GM12878 (cell line): ENCODE measurements around the gene SMIM1. TPM values are rescaled to one million over a fixed set of nuclear protein-coding genes. Genes with fewer than 3 reads are reported as not detected.
A peak's percentile ranks its signal among the peaks of the same experiment; 100 is the strongest.

ENCODE experiments used
- ATAC-seq: fragments of 200-7000 bp; cut with Tn5 transposase; 3 replicates; pipeline ENCODE4 v1.9.1; 2020; ENCODE audit warnings: mild to moderate bottlenecking, moderate library complexity
- BruUV-seq: library from RNA; stranded (reverse); fragments of 400-500 nt; replicated peaks from 2 replicates; lab custom pipeline; 2021; lab: Mats Ljungman, UMichigan
- CTCF ChIA-PET: fragments of 300-600 bp; sonication (Branson Sonifier 250); formaldehyde crosslinking; extraction: SDS; loops from one replicate; lab custom pipeline; 2021; ENCODE audit warnings: inconsistent platforms; lab: Yijun Ruan, JAX
- POLR2A ChIA-PET: fragments of 350-600 bp; formaldehyde crosslinking; extraction: SDS; loops from one replicate; lab custom pipeline; 2021; ENCODE audit warnings: inconsistent platforms; lab: Charles Lee
- RAD21 ChIA-PET: fragments of 300-600 bp; sonication (Branson Sonifier 250); formaldehyde crosslinking; loops from one replicate; lab custom pipeline; 2023; ENCODE audit warnings: antibody characterized with exemption; ENCODE audit not compliant: unreplicated experiment; lab: Charles Lee
- SMC1A ChIA-PET: fragments of 300-600 bp; sonication (Branson Sonifier 250); formaldehyde crosslinking; loops from one replicate; lab custom pipeline; 2023; ENCODE audit not compliant: unreplicated experiment, uncharacterized antibody; lab: Charles Lee
- DNase-seq: peaks from one replicate; pipeline ENCODE4 v3.0.0-alpha.2; 2011; ENCODE audit warnings: low read depth, low spot score
- FAIRE-seq: peaks from 3 replicates; lab custom pipeline; 2011; peaks lifted over from hg19 to GRCh38; lab: Jason Lieb, UNC
- H2AFZ ChIP-seq: 2 replicates; pipeline ENCODE4 v1.6.0; 2011; ENCODE audit warnings: low read depth, low read length, control low read depth; ENCODE audit not compliant: control insufficient read depth
- H3K27ac ChIP-seq: 2 replicates; pipeline ENCODE4 v1.5.1; 2011; ENCODE audit warnings: control low read depth; ENCODE audit not compliant: control insufficient read depth, insufficient read depth
- H3K27me3 ChIP-seq, 2 experiments: replicated peaks in 1 of 2; 2 replicates each; pipeline versions ENCODE4 v1.6.0 to v1.6.1; 2011; ENCODE audit warnings: low read length in 1 of 2; ENCODE audit not compliant: control insufficient read depth in 2 of 2, insufficient read depth in 2 of 2
- H3K36me3 ChIP-seq, 2 experiments: 2 replicates each; pipeline ENCODE4 v1.5.1; 2011; ENCODE audit warnings: low read length in 1 of 2; ENCODE audit not compliant: control insufficient read depth in 2 of 2, insufficient read depth in 2 of 2
- H3K4me1 ChIP-seq: 2 replicates; pipeline ENCODE4 v1.6.1; 2011; ENCODE audit warnings: mild to moderate bottlenecking, low read length, moderate library complexity, mixed read lengths; ENCODE audit not compliant: control insufficient read depth, insufficient read depth
- H3K4me2 ChIP-seq: 2 replicates; pipeline ENCODE4 v1.6.0; 2011; ENCODE audit warnings: control low read depth; ENCODE audit not compliant: control insufficient read depth, insufficient read depth
- H3K4me3 ChIP-seq: fragments of 200-600 bp; sonication (generic); 2 replicates; pipeline ENCODE4 v1.5.1; 2016
- H3K79me2 ChIP-seq: 2 replicates; pipeline ENCODE4 v1.6.0; 2011; ENCODE audit warnings: low read length; ENCODE audit not compliant: control insufficient read depth, insufficient read depth
- H3K9ac ChIP-seq: 2 replicates; pipeline ENCODE4 v1.8.0; 2011; ENCODE audit warnings: low read length, control low read depth, mixed read lengths; ENCODE audit not compliant: control insufficient read depth, insufficient read depth
- H3K9me3 ChIP-seq: replicated peaks from 3 replicates; pipeline ENCODE4 v1.5.1; 2011; ENCODE audit warnings: mild to moderate bottlenecking, low read length; ENCODE audit not compliant: control insufficient read depth, insufficient read depth
- H4K20me1 ChIP-seq: 2 replicates; pipeline ENCODE4 v1.6.0; 2011; ENCODE audit not compliant: control insufficient read depth, insufficient read depth
- BACH1 ChIP-seq: fragments of 450-650 bp; IDR thresholded peaks from 2 replicates; pipeline ENCODE4 v1.6.1; 2017; ENCODE audit warnings: mild to moderate bottlenecking, borderline replicate concordance
- BMI1 ChIP-seq: fragments of 450-650 bp; IDR thresholded peaks from 2 replicates; pipeline ENCODE4 v1.6.1; 2016; ENCODE audit warnings: mild to moderate bottlenecking, moderate library complexity, borderline replicate concordance
- CTCF ChIP-seq, 3 experiments: IDR thresholded peaks in 2 of 3; conservative IDR thresholded peaks in 1 of 3; 2 replicates each; pipeline ENCODE4 v1.5.1; 2011; ENCODE audit warnings: low read depth in 3 of 3, low read length in 3 of 3, mild to moderate bottlenecking in 3 of 3, control low read depth in 2 of 3, moderate library complexity in 2 of 3, inconsistent platforms in 1 of 3, mixed read lengths in 1 of 3; ENCODE audit not compliant: control insufficient read depth in 2 of 3, insufficient read depth in 1 of 3; ENCODE audit errors: extremely low read depth in 1 of 3
- MYC ChIP-seq: IDR thresholded peaks from 2 replicates; pipeline ENCODE4 v1.6.1; 2011; ENCODE audit warnings: mild to moderate bottlenecking, low read length, moderate library complexity, inconsistent platforms; ENCODE audit not compliant: insufficient read depth, insufficient replicate concordance, insufficient read length, severe bottlenecking
- RAD21 ChIP-seq: IDR thresholded peaks from 2 replicates; pipeline ENCODE4 v1.6.1; 2011; ENCODE audit warnings: mild to moderate bottlenecking, low read depth, low read length, moderate library complexity; ENCODE audit not compliant: insufficient read depth
- RELA ChIP-seq: fragments of 450-650 bp; IDR thresholded peaks from 2 replicates; pipeline ENCODE4 v1.8.0; 2014; ENCODE audit warnings: borderline replicate concordance; ENCODE audit not compliant: partially characterized antibody
- SMC3 ChIP-seq: IDR thresholded peaks from 2 replicates; pipeline ENCODE4 v1.6.1; 2011; ENCODE audit warnings: low read length, improper control_type of control experiment, borderline replicate concordance
- TARDBP ChIP-seq: IDR thresholded peaks from 2 replicates; pipeline ENCODE4 v1.6.1; 2016; ENCODE audit warnings: borderline replicate concordance
- YY1 ChIP-seq: IDR thresholded peaks from 2 replicates; pipeline ENCODE4 v1.6.1; 2011; ENCODE audit warnings: low read depth, mild to moderate bottlenecking, low read length
- WGBS: methylation state at CpG from one replicate; pipeline ENCODE4 v1.1.6; 2016; ENCODE audit warnings: low lambda C conversion rate; ENCODE audit not compliant: insufficient replicate concordance, insufficient coverage; ENCODE audit errors: missing lambda C conversion rate; 5-methylcytosine and 5-hydroxymethylcytosine counted together
- in situ Hi-C: fragments of 300-500 bp; cut with MboI; formaldehyde crosslinking; loops from 9 replicates; pipeline ENCODE4 v1.14.3; 2018; ENCODE audit warnings: mixed read lengths
- intact Hi-C: fragments of 100-400 bp; cut with micrococcal nuclease; formaldehyde crosslinking; loops from one replicate; pipeline ENCODE4 v1.14.2; 2022; ENCODE audit not compliant: unreplicated experiment
- polyA plus RNA-seq, 11 experiments: library from polyadenylated mRNA; depleted of rRNA in 4 of 11; unstranded in 6 of 11; stranded (reverse) in 5 of 11; fragments of >200 nt; fragmentation: Nextera tagmentation in 4 of 11; fragmentation: Illumina TruSeq in 1 of 11; extraction: Ambion mirVana in 4 of 11; extraction: Trizol in 1 of 11; gene quantifications; 1 replicate in 1 of 11; 2 replicates in 10 of 11; pipeline versions ENCODE4 v1.2.1 to v1.2.3, GENCODE V29; 2011 to 2016; ENCODE audit warnings: inconsistent platforms in 2 of 11, missing spikeins in 2 of 11, low read depth in 1 of 11
- total RNA-seq, 4 experiments: library from RNA; depleted of rRNA in 3 of 4; stranded (reverse); fragments of >200 nt in 3 of 4; fragmentation: Illumina TruSeq in 1 of 4; extraction: Trizol in 1 of 4; gene quantifications; 2 replicates each; pipeline versions ENCODE4 v1.2.1 to v1.2.3, GENCODE V29; 2013 to 2021
- TF ChIP-seq, protein P1 (sequence below): fragments of 450-650 bp; IDR thresholded peaks from 2 replicates; pipeline ENCODE4 v1.6.1; 2017; ENCODE audit warnings: mild to moderate bottlenecking
- TF ChIP-seq, protein P2 (sequence below): IDR thresholded peaks from 2 replicates; pipeline ENCODE4 v1.6.1; 2012; ENCODE audit warnings: low read depth, low read length, improper control_type of control experiment

SMIM1 gene
- total and polyA plus RNA-seq, 10 of the 15 experiments (the other 5 are each of a cell fraction or from before 2014, with no cell fraction given) = 0.30 to 0.37 TPM; not detected in 8

DNA sequence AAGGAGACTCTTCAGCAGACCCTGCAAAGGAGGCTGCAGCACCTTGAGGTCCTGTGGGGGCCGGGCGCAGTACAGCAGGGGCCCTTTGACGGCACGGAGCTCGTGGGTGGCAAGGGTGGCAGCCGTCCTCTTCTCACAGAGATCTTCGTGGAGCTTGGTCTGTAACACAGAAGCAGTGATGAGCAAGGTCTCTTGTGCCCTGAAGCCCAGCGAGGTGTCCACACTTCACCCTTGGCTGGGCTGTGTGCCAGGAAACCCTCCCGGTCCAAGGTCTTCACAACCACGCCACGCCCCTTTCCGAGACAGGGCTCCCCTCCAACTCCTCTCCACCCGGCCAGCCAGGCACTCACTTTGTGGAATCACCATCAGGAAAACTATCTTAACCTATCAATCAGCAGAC, 12.5 kb downstream of the SMIM1 start (continued):
- no peak for TF ChIP-seq RELA
- TF ChIP-seq MYC = no peak
- TF ChIP-seq, protein P1, sequence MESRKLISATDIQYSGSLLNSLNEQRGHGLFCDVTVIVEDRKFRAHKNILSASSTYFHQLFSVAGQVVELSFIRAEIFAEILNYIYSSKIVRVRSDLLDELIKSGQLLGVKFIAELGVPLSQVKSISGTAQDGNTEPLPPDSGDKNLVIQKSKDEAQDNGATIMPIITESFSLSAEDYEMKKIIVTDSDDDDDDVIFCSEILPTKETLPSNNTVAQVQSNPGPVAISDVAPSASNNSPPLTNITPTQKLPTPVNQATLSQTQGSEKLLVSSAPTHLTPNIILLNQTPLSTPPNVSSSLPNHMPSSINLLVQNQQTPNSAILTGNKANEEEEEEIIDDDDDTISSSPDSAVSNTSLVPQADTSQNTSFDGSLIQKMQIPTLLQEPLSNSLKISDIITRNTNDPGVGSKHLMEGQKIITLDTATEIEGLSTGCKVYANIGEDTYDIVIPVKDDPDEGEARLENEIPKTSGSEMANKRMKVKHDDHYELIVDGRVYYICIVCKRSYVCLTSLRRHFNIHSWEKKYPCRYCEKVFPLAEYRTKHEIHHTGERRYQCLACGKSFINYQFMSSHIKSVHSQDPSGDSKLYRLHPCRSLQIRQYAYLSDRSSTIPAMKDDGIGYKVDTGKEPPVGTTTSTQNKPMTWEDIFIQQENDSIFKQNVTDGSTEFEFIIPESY = no peak
- TF ChIP-seq TARDBP = no peak
- no peak for TF ChIP-seq BACH1
- TF ChIP-seq, protein P2, sequence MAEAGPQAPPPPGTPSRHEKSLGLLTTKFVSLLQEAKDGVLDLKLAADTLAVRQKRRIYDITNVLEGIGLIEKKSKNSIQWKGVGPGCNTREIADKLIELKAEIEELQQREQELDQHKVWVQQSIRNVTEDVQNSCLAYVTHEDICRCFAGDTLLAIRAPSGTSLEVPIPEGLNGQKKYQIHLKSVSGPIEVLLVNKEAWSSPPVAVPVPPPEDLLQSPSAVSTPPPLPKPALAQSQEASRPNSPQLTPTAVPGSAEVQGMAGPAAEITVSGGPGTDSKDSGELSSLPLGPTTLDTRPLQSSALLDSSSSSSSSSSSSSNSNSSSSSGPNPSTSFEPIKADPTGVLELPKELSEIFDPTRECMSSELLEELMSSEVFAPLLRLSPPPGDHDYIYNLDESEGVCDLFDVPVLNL = no peak
- TF ChIP-seq, all 136 proteins: peak for 0

DNA sequence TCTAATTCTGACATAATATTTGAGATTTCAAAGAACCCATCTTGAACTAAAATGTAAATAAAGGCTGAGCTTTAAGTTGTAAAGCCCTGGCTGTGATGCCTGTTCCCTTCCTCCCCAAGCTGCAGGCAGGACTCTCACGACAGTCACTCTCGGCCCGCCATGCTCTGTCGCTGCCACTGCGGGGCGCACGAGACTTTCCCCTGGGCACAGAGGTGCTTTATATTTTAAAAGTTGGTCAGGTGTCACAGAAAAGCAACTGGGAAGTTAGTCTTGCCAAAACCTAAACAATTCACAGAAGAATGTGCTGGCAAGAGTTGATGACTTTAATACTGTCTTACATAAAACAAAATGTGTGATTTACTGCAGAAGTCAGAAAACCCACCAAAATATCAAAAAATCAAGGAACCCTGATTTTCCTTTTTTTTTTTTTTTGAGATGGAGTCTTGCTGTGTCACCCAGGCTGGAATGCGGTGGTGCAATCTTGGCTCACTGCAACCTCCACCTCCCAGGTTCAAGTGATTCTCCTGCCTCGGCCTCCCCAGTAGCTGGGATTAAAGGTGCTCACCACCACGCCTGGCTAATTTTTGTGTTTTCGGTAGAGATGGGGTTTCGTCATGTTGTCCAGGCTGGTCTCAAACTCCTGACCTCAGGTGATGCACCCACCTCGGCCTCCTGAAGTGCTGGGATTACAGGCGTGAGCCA, 13.1 kb downstream of the SMIM1 start:
- no peak for FAIRE-seq
- CTCF ChIA-PET = interaction anchor here (2.7 kb wide), 1 partner anchor 10 kb away, joined by 6 read pairs; no protein-coding TSS in a partner anchor

More for the DNA sequence above, 13.1 kb downstream of the SMIM1 start:
- intact Hi-C loops (no loop called here), in situ Hi-C loops (no loop called here)
- peaks cover 22 to 25% of the 10 kb centered on the region in 2 experiments for H3K36me3 ChIP-seq
- no peaks in the 10 kb centered on the region for H4K20me1 ChIP-seq
- H3K9me3 ChIP-seq = no peaks in the 10 kb centered on the region
- ATAC-seq (no peak), DNase-seq (no peak)
- H3K9ac ChIP-seq = no peak overlapping the region
- no peak overlapping the region for H3K4me2 ChIP-seq
- no peaks in the 10 kb centered on the region for H3K27me3 ChIP-seq
- peaks cover 3% of the 10 kb centered on the region for H3K79me2 ChIP-seq
- ChIA-PET SMC1A (interaction anchor here (0.7 kb wide), 1 partner anchor 74 kb away, joined by 3 read pairs; no protein-coding TSS in a partner anchor), RAD21 (no interaction called here), POLR2A (no interaction called here)
- H3K27ac ChIP-seq = no peak overlapping the region
- TF ChIP-seq SMC3 (peak; percentile 23; the same call in 1 of the 2 replicates), YY1 (0 out of 2 replicates have a peak, but pooled peaks have one; percentile 14), BMI1 (no peak), CTCF (IDR thresholded peaks at IDR 0.05 in 2 of 3, conservative IDR thresholded peaks at IDR 0.05 in 1 of 3; ENCODE audit: control insufficient read depth in 2 of 3, extremely low read depth in 1 of 3, insufficient read depth in 1 of 3, low read depth in 3 of 3, low read length in 3 of 3) (peak; percentile 10 to 50 (median 27); a peak in 2 of 6 replicates), RAD21 (peak; percentile 76)
- TF ChIP-seq, protein P1 = peak; percentile 94
- H3K4me3 ChIP-seq = no peak overlapping the region
- peaks cover 14% of the 10 kb centered on the region for H3K4me1 ChIP-seq
- WGBS = 93% methylated on average over 13 of the region's 14 CpGs
- no peak overlapping the region for H2AFZ ChIP-seq
- BruUV-seq = no TSS peak
